D341Med (cell line): Measurements from ENCODE around the gene SCG3.
"Not testable (repeated sequence)": the region's sequence is repeated elsewhere in the genome, so short reads cannot be mapped to it uniquely, and the experiment has no call there.

Experiments
- DNase-seq: peaks from one replicate; pipeline ENCODE4 v3.0.0; 2012; ENCODE audit warnings: low spot score

SCG3 gene

GRCh38 chr15:51681303-51681963 is at the start of gene SCG3:
Gene SCG3, plus strand, starts transcription at chr15:51681503. Its CDS starts 253 bp downstream, at chr15:51681756.
- DNase-seq, result peak; percentile 92

- DNase-seq, result no peak
These were observed 46.6 kb upstream of the SCG3 start for GRCh38 chr15:51634591-51635198.

DNA sequence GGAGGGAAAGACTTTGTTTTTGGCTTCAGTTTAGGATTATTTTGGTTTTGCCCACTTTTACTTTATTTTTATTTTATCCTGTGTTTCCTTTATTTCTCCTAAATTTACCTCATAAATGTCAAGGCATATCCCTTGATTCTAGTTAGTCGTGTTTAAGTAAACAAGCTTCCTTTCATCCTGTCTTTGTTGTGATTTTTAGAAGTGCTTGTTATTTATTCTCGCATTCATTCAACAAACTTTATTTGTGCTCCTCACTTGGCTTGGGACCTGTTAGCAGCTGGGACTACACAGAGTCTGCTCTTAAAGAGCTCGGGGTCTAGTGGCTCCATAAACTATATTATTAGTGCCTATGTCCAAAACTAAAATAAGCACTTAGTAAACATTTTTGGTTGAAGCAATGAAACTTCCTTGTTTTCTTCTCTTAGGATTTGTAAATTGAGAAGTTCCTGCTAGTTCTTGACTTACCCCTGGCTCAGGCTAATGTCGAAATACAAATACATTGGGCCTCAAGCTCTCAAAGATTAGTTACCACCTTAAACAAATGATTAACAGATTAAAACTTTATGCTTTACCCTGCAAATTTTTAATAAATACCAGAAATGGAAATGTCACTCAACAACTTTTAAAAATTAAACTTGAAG is 39.7 kb upstream of the SCG3 start:
- DNase-seq, result no peak

GRCh38 chr15:51642696-51643095 is 38.6 kb upstream of the SCG3 start:
- no peak for DNase-seq

- peak; percentile 41 for DNase-seq
These were observed 34.2 kb upstream of the SCG3 start for GRCh38 chr15:51647128-51647562.

DNA sequence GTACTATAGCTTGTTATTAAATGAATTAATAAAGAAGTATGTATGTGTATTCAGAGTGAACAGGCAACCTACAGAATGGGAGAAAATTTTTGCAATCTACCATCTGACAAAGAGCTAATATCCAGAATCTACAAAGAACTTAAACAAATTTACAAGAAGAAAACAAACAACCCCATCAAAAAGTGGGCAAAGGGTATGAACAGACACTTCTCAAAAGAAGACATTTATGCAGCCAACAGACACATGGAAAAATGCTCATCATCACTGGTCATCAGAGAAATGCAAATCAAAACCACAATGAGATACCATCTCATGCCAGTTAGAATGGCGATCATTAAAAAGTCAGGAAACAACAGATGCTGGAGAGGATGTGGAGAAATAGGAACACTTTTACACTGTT is 33.2 kb upstream of the SCG3 start:
- DNase-seq, result not testable (repeated sequence)

DNA sequence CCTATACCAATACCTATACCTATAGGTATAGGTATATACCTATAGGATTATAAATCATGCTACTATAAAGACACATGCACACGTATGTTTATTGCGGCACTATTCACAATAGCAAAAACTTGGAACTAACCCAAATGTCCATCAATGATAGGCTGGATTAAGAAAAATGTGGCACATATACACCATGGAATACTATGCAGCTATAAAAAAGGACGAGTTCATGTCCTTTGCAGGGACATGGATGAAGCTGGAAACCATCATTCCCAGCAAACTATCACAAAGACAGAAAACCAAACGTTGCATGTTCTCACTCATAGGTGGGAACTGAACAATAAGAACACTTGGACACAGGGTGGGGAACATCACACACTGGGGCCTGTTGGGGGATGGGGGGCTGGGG is 32.7 kb upstream of the SCG3 start:
- DNase-seq, result not testable (repeated sequence)

GRCh38 chr15:51649659-51650521 is 31.4 kb upstream of the SCG3 start:
- DNase-seq, result peak; percentile 48

DNA sequence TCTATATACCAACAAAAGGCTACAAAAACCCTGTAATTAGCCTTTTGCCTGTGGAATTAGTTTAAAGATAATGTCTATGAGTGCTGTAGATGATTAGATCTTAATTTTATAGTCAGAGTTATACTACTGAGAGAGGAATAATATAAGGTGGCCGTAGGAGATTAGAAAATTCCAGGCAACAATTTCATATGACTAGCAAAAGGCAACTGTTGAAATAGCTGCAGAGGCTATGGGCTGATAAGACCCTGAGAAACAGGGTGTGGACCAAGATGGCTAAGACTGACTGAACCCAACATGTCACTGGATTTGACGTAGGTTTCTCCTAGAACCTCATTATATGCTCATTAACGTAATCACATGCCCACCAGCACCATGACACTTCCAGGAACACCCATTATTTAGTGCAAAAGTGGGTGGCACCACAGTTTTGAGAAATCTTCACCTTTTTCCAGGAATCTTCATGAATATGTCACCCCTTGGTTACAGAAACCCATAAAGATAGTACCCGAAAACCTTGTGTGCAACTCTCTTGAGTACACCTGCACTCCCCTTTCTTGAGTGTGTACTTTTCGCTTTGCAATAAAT is 29.1 kb upstream of the SCG3 start:
- DNase-seq, result no peak

GRCh38 chr15:51655401-51656057 is 25.8 kb upstream of the SCG3 start:
- DNase-seq, result not testable (repeated sequence)

- no peak for DNase-seq
These were observed 22.6 kb upstream of the SCG3 start for GRCh38 chr15:51658664-51659063.

DNA sequence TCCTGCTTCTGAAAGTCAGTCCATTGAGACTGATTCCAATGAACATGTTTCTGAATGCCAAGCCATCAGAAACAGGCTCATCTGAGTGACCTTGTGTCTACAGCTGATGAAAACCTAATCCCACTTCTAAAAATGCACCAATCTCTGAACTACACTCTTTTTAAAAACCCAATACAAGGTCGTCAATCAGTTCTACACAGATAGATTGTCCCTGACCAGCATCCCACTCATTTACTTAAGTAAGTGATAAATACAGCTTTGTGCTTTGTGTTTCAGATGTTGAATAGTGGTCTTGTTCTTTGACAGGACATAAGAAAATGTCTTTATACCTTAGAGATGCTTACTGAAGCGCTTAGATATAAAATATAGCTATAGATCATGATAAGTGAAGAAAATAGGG is 20.2 kb upstream of the SCG3 start:
- DNase-seq, result no peak

GRCh38 chr15:51667478-51667877 is 13.8 kb upstream of the SCG3 start:
- DNase-seq, result no peak

DNA sequence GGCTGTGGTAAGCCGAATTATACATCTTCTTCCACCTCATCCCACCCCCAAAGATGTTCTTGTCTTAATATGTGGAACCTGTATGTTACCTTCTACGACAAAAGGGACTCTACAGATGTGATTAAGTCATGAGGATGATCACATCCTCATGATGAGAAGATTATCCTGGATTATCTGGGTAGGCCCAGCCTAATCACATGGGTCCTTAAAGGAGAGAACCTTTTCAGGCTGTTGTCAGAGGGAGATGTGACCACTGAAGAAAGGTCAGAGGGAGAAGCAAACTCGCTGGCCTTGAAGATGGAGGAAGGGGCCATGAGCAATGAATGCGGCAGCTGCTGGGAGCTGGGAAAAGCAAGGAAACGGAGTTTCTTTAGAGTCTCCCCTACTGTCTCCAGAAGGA is 12.9 kb upstream of the SCG3 start:
- peak; percentile 57 for DNase-seq

- DNase-seq, result no peak
These were observed 11.9 kb upstream of the SCG3 start for GRCh38 chr15:51669381-51669780.

DNA sequence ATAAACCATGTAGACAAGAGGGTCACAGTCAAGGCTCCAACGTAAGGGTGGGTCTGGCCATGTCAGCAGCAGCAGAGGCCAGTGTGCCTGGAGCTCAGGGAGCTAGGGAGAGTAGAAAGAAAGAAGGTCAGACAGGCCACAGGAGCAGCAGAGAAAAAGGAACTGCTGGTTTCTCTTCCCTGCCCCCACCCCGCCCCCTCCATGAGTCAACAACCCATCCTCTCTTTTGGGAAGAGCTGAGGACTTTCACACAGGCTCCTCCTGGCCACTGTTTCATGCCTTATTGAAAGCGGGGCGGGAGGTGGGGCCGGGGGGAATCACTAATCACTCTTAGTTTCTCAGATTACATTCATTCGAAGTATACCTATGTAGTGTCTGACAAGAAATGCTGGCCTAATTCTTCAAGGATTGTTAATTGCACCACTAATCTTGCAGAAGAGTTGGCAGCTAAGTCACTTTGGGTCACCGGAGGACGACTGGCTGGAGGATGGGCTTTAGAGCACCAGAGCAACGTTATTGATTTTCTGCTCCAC is 9.1 kb upstream of the SCG3 start:
- peak; percentile 46 for DNase-seq

GRCh38 chr15:51672913-51673857 is 8.1 kb upstream of the SCG3 start:
- DNase-seq, result no peak

GRCh38 chr15:51675234-51675633 is 6.1 kb upstream of the SCG3 start:
- DNase-seq, result no peak

- no peak for DNase-seq
These were observed 4.3 kb upstream of the SCG3 start for GRCh38 chr15:51677021-51677420.

DNA sequence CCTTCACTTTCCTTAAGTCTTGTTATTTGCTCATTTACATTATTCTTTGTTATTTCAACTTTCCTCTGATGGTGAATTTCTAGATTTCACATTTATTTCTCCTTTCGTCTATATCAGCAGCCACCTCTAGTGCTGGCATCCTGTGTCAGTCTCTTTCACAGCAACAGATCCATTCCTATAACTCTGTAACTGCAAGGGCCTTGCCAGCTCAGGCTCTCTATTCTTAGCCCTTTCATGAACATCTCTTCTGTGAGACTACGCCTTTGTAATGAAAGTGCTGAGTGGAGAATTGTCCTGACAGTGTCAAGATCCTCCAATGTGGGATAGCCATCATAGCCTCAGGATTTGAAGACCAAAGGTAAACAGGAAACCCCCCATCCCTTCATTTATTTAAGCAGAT is 3.9 kb upstream of the SCG3 start:
- DNase-seq, result no peak
